Breast epithelium (tissue), 3 donors: ENCODE measurements around the gene ZNF536.

Source experiments
- CTCF ChIP-seq, 3 donors: fragments of 450-650 bp; IDR thresholded peaks; one replicate each; pipeline ENCODE4 v1.5.1; 2016 to 2017; ENCODE audit warnings: antibody characterized with exemption in 3 of 3, mild to moderate bottlenecking in 3 of 3, moderate library complexity in 3 of 3
- POLR2AphosphoS5 ChIP-seq, 3 donors: sonication (generic); formaldehyde crosslinking; IDR thresholded peaks; one replicate each; pipeline ENCODE4 v1.6.1; 2017; ENCODE audit warnings: antibody characterized with exemption in 3 of 3

GRCh38 chr19:30374865-30375552 lies 2.8 kb downstream of the ZNF536 start:
- TF ChIP-seq POLR2AphosphoS5 (IDR thresholded peaks at IDR 0.05) (no peak), CTCF (IDR thresholded peaks at IDR 0.05) (no peak)
